IMR-90 (cell line): ENCODE measurements around the gene ZNF862. TPM values are rescaled to one million over a fixed set of nuclear protein-coding genes. Genes with fewer than 3 reads are reported as not detected.

Experiments used
- ATAC-seq: fragments of 200-7000 bp; cut with Tn5 transposase; 2 replicates; pipeline ENCODE4 v1.9.1; 2020; ENCODE audit warnings: low read depth, mild to moderate bottlenecking, moderate library complexity
- BruUV-seq: library from RNA; stranded (reverse); fragments of 400-500 nt; replicated peaks from 2 replicates; lab custom pipeline; 2021; lab: Mats Ljungman, UMichigan
- CTCF ChIA-PET: fragments of 300-600 bp; formaldehyde crosslinking; extraction: SDS; loops from one replicate; lab custom pipeline; 2021; ENCODE audit warnings: antibody characterized with exemption; lab: Yijun Ruan, JAX
- POLR2A ChIA-PET: fragments of 300-600 bp; sonication (Branson Sonifier 250); formaldehyde crosslinking; loops from one replicate; lab custom pipeline; 2022; ENCODE audit warnings: antibody characterized with exemption; ENCODE audit not compliant: unreplicated experiment; lab: Charles Lee
- DNase-seq: peaks from one replicate; pipeline ENCODE4 v3.0.0; 2013
- H2AFZ ChIP-seq: replicated peaks from 2 replicates; pipeline ENCODE3; 2013; ENCODE audit warnings: low read length, mild to moderate bottlenecking; ENCODE audit not compliant: poor library complexity
- H2AK5ac ChIP-seq: 2 replicates; pipeline ENCODE4 v1.6.1; 2013; ENCODE audit warnings: low read depth, low read length, inconsistent platforms
- H2AK9ac ChIP-seq: replicated peaks from 2 replicates; pipeline ENCODE3; 2013; ENCODE audit warnings: mild to moderate bottlenecking, low read depth, low read length, moderate library complexity; ENCODE audit not compliant: poor library complexity
- H2BK120ac ChIP-seq: 2 replicates; pipeline ENCODE4 v1.6.1; 2013; ENCODE audit warnings: low read depth, low read length, inconsistent platforms
- H2BK15ac ChIP-seq: 3 replicates; pipeline ENCODE4 v1.6.1; 2013; ENCODE audit warnings: low read depth, low read length, inconsistent platforms
- H2BK20ac ChIP-seq: 2 replicates; pipeline ENCODE4 v1.6.1; 2013; ENCODE audit warnings: low read depth, mild to moderate bottlenecking, inconsistent platforms, low read length, moderate library complexity
- H2BK5ac ChIP-seq: 2 replicates; pipeline ENCODE4 v1.6.1; 2013; ENCODE audit warnings: mild to moderate bottlenecking, low read depth, low read length, inconsistent platforms; ENCODE audit not compliant: poor library complexity, severe bottlenecking
- H3K14ac ChIP-seq: replicated peaks from 2 replicates; pipeline ENCODE4 v1.6.1; 2013; ENCODE audit warnings: low read depth, low read length, inconsistent platforms
- H3K18ac ChIP-seq: 2 replicates; pipeline ENCODE4 v1.6.1; 2013; ENCODE audit warnings: low read depth, low read length, control low read depth
- H3K23ac ChIP-seq: 2 replicates; pipeline ENCODE4 v1.6.1; 2013; ENCODE audit warnings: low read depth, low read length, inconsistent platforms
- H3K27ac ChIP-seq: 2 replicates; pipeline ENCODE4 v1.5.1; 2013; ENCODE audit warnings: mild to moderate bottlenecking, control low read depth, low read length; ENCODE audit not compliant: insufficient read depth
- H3K27me3 ChIP-seq: 2 replicates; pipeline ENCODE4 v1.6.1; 2013; ENCODE audit warnings: low read length; ENCODE audit not compliant: control insufficient read depth, insufficient read depth
- H3K36me3 ChIP-seq: 2 replicates; pipeline ENCODE4 v1.6.1; 2013; ENCODE audit warnings: low read length, mixed read lengths; ENCODE audit not compliant: control insufficient read depth, insufficient read depth
- H3K4ac ChIP-seq: 2 replicates; pipeline ENCODE4 v1.6.1; 2013; ENCODE audit warnings: low read depth, low read length, inconsistent platforms
- H3K4me1 ChIP-seq: 2 replicates; pipeline ENCODE4 v1.6.1; 2013; ENCODE audit warnings: low read length, mixed read lengths; ENCODE audit not compliant: control insufficient read depth, insufficient read depth
- H3K4me2 ChIP-seq: 2 replicates; pipeline ENCODE4 v1.6.1; 2013; ENCODE audit warnings: low read depth, mild to moderate bottlenecking, control low read depth, low read length, moderate library complexity
- H3K4me3 ChIP-seq: 2 replicates; pipeline ENCODE4 v1.5.1; 2013; ENCODE audit warnings: low read depth, mild to moderate bottlenecking, control low read depth, low read length, moderate library complexity; ENCODE audit not compliant: insufficient read depth
- H3K56ac ChIP-seq: 2 replicates; pipeline ENCODE4 v1.6.1; 2013; ENCODE audit warnings: low read length, inconsistent platforms; ENCODE audit not compliant: insufficient read depth; ENCODE audit errors: extremely low read depth
- H3K79me1 ChIP-seq, 2 experiments: 2 replicates each; pipeline ENCODE4 v1.6.1; 2013; ENCODE audit warnings: low read length in 2 of 2, inconsistent platforms in 1 of 2, low read depth in 1 of 2
- H3K9ac ChIP-seq: 2 replicates; pipeline ENCODE4 v1.6.1; 2013; ENCODE audit warnings: low read depth, low read length, control low read depth
- H3K9me1 ChIP-seq: 2 replicates; pipeline ENCODE4 v1.6.1; 2013; ENCODE audit warnings: low read length, inconsistent platforms; ENCODE audit not compliant: insufficient read depth
- H3K9me3 ChIP-seq: 2 replicates; pipeline ENCODE4 v1.6.1; 2013; ENCODE audit warnings: low read length; ENCODE audit not compliant: control insufficient read depth, insufficient read depth
- H4K20me1 ChIP-seq: 2 replicates; pipeline ENCODE4 v1.6.1; 2013; ENCODE audit warnings: low read length, inconsistent platforms; ENCODE audit not compliant: insufficient read depth
- H4K5ac ChIP-seq: 2 replicates; pipeline ENCODE4 v1.6.1; 2013; ENCODE audit warnings: mild to moderate bottlenecking, low read depth, low read length, control low read depth
- H4K8ac ChIP-seq, 2 experiments: 2 replicates each; pipeline ENCODE4 v1.6.1; 2013; ENCODE audit warnings: low read depth in 2 of 2, low read length in 2 of 2, control low read depth in 1 of 2, inconsistent platforms in 1 of 2
- H4K91ac ChIP-seq: 2 replicates; pipeline ENCODE4 v1.6.1; 2013; ENCODE audit warnings: low read depth, low read length, inconsistent platforms; ENCODE audit not compliant: insufficient read depth
- CEBPB ChIP-seq: IDR thresholded peaks from 2 replicates; pipeline ENCODE4 v1.6.1; 2012; ENCODE audit warnings: low read depth, low read length, improper control_type of control experiment
- FOS ChIP-seq: fragments of 150-350 bp; IDR thresholded peaks from 2 replicates; pipeline ENCODE4 v1.6.1; 2016; ENCODE audit warnings: low read depth, low read length
- MAFK ChIP-seq: IDR thresholded peaks from 2 replicates; pipeline ENCODE4 v1.6.1; 2012; ENCODE audit warnings: low read depth, low read length, improper control_type of control experiment
- MAZ ChIP-seq: IDR thresholded peaks from 2 replicates; pipeline ENCODE4 v1.6.1; 2012; ENCODE audit warnings: low read depth, mild to moderate bottlenecking, low read length, improper control_type of control experiment, moderate library complexity, borderline replicate concordance
- MXI1 ChIP-seq: IDR thresholded peaks from 2 replicates; pipeline ENCODE4 v1.6.1; 2012; ENCODE audit warnings: low read depth, mild to moderate bottlenecking, low read length, moderate library complexity, borderline replicate concordance
- NFE2L2 ChIP-seq: fragments of 150-350 bp; IDR thresholded peaks from 2 replicates; pipeline ENCODE4 v1.6.1; 2016; ENCODE audit warnings: low read depth, mild to moderate bottlenecking, low read length
- POLR2A ChIP-seq: IDR thresholded peaks from 2 replicates; pipeline ENCODE4 v1.6.1; 2012; ENCODE audit warnings: mild to moderate bottlenecking, low read depth, low read length
- RAD21 ChIP-seq: IDR thresholded peaks from 2 replicates; pipeline ENCODE4 v1.6.1; 2012; ENCODE audit warnings: low read length, improper control_type of control experiment
- RFX5 ChIP-seq: IDR thresholded peaks from 2 replicates; pipeline ENCODE4 v1.8.0; 2012; ENCODE audit warnings: low read depth, mild to moderate bottlenecking, low read length, moderate library complexity
- WGBS, 2 experiments: methylation state at CpG; one replicate each; pipeline versions ENCODE4 v1.1.5 to v1.1.7; 2013; ENCODE audit warnings: missing lambda C conversion rate in 2 of 2; ENCODE audit not compliant: insufficient read length in 1 of 2; ENCODE audit errors: extremely low coverage in 2 of 2; 5-methylcytosine and 5-hydroxymethylcytosine counted together
- dilution Hi-C: fragments of 300-500 bp; cut with HindIII; formaldehyde crosslinking; loops from one replicate; pipeline ENCODE4 v1.14.3; 2018; ENCODE audit warnings: low sequenced_read_pairs; ENCODE audit not compliant: unreplicated experiment
- in situ Hi-C: fragments of 300-500 bp; cut with MboI; formaldehyde crosslinking; loops from 3 replicates; pipeline ENCODE4 v1.14.3; 2019; ENCODE audit warnings: low sequenced_read_pairs, inconsistent platforms, mixed read lengths
- intact Hi-C: fragments of 100-400 bp; cut with micrococcal nuclease; formaldehyde crosslinking; loops from 2 replicates; pipeline ENCODE4 v1.10.0; 2022
- polyA plus RNA-seq, 3 experiments: library from polyadenylated mRNA; depleted of rRNA; stranded (reverse); fragments of >200 nt; gene quantifications; 2 replicates each; pipeline ENCODE4 v1.2.3, GENCODE V29; 2012; ENCODE audit warnings: low replicate concordance in 1 of 3
- total RNA-seq: library from RNA; depleted of rRNA; stranded (reverse); fragments of >200 nt; gene quantifications from 2 replicates; pipeline ENCODE4 v1.2.3, GENCODE V29; 2012
- TF ChIP-seq, protein P1 (sequence below): fragments of 150-350 bp; IDR thresholded peaks from 2 replicates; pipeline ENCODE4 v1.6.1; 2017; ENCODE audit warnings: mild to moderate bottlenecking, antibody characterized with exemption, low read length, low read depth
- TF ChIP-seq, protein P2 (sequence below): conservative IDR thresholded peaks from 2 replicates; pipeline ENCODE4 v1.5.1; 2012; ENCODE audit warnings: mild to moderate bottlenecking, low read depth, low read length, improper control_type of control experiment

ZNF862 gene
- total and polyA plus RNA-seq, 2 of the 4 experiments (the other 2 are of a cell fraction): 5.9 to 10.8 TPM

DNA sequence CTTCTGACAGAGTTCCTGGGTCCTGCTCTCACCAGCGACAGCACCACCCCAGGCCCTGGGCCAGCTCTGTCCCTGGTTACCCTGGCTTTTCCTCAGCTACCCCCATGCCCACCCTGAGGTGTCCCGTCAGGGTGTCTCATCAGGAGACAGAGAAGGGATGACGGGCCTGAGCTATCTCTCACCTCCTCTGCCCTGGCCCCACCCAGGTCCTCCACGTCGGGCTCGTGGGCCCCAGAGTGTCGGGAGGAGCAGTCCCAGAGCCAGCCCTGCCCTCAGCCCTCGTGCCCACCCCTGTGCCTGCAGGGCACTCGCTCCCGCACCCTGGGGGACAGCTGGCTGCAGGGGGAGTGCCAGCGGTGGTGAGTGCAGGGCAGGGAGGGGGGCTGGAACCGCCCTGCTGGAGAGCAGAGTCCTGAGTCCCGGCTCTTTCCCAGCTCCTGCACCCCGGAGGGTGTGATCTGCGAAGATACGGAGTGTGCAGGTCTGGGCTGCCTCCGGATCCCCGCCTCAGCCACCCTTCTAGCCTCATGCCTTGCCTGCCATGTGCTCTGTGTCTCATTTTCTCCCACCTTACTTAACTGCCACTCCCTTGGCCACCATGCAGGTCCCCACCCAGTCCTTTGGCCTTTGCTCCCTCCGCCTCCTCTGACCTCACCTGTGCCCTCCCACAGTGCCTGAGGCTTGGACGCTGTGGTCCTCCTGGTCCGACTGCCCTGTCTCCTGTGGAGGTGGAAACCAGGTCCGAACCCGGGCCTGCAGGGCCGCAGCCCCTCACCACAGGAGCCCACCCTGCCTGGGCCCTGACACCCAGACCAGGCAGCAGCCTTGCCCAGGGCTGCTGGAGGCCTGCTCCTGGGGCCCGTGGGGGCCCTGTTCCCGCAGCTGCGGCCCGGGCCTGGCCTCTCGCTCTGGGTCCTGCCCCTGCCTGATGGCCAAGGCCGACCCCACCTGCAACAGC, 16.7 kb upstream of the ZNF862 start (continued):
- TF ChIP-seq, protein P1, sequence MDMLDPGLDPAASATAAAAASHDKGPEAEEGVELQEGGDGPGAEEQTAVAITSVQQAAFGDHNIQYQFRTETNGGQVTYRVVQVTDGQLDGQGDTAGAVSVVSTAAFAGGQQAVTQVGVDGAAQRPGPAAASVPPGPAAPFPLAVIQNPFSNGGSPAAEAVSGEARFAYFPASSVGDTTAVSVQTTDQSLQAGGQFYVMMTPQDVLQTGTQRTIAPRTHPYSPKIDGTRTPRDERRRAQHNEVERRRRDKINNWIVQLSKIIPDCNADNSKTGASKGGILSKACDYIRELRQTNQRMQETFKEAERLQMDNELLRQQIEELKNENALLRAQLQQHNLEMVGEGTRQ: no peak

DNA sequence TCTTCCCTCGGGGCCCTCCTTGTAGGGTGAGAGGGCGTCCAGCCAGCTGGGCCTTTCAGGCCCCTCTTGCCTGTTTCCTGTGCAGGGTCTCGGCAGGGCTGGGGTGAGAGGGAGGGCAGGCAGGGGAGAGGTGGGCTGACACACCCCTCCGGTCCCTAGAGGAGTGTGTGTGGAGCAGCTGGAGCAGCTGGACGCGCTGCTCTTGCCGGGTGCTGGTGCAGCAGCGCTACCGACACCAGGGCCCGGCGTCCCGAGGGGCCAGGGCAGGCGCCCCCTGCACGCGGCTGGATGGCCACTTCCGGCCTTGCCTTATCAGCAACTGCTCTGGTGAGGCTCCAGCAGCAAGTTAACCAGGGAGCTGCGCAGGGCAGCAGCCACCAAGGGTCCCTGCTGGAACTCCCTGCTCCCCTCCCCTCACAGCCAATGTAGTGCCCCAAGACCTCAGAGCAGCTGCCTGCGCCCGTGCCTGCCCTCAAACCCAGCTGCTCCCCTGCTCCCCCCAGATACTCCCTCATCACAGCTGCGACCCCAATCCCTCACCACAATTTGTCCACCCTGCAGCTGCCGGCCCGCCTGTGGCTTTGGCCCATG, 15.7 kb upstream of the ZNF862 start:
- Histone ChIP-seq H2BK20ac (no peak overlapping the region), H3K23ac (no peak overlapping the region), H4K91ac (no peak overlapping the region), H3K56ac (no peak overlapping the region), H3K9me3 (no peaks in the 10 kb centered on the region), H2AK5ac (no peak overlapping the region), H2BK120ac (no peak overlapping the region), H3K79me1 (no peaks in the 10 kb centered on the region), H4K8ac (no peak overlapping the region), H2BK15ac (no peak overlapping the region), H3K9me1 (no peaks in the 10 kb centered on the region), H3K18ac (no peak overlapping the region), H4K5ac (no peak overlapping the region), H3K4me3 (no peak overlapping the region), H4K20me1 (no peaks in the 10 kb centered on the region), H3K14ac (no peak overlapping the region), H3K27ac (no peak overlapping the region), H2AK9ac (no peak overlapping the region), H2BK5ac (no peak overlapping the region), H3K4me1 (no peaks in the 10 kb centered on the region), H3K9ac (no peak overlapping the region), H3K4ac (no peak overlapping the region), H3K36me3 (no peaks in the 10 kb centered on the region), H2AFZ (no peak overlapping the region), H3K27me3 (peaks cover 13% of the 10 kb centered on the region; the same call in 1 of the 2 replicates), H3K4me2 (no peak overlapping the region)
- ChIA-PET CTCF (no interaction called here), POLR2A (no interaction called here)
- BruUV-seq: no TSS peak
- WGBS, 2 experiments: 33% methylated on average over 3 of the region's 22 CpGs; no CpG with 5 or more reads in 1 of the 2 experiments
- in situ Hi-C loops (no loop called here), dilution Hi-C loops (no loop called here), intact Hi-C loops (no loop called here)
- DNase-seq (no peak), ATAC-seq (no peak)
- no peak for TF ChIP-seq POLR2A
- TF ChIP-seq NFE2L2: no peak
- TF ChIP-seq MXI1: no peak
- TF ChIP-seq RFX5: no peak
- TF ChIP-seq MAZ: no peak
- TF ChIP-seq, protein P2, sequence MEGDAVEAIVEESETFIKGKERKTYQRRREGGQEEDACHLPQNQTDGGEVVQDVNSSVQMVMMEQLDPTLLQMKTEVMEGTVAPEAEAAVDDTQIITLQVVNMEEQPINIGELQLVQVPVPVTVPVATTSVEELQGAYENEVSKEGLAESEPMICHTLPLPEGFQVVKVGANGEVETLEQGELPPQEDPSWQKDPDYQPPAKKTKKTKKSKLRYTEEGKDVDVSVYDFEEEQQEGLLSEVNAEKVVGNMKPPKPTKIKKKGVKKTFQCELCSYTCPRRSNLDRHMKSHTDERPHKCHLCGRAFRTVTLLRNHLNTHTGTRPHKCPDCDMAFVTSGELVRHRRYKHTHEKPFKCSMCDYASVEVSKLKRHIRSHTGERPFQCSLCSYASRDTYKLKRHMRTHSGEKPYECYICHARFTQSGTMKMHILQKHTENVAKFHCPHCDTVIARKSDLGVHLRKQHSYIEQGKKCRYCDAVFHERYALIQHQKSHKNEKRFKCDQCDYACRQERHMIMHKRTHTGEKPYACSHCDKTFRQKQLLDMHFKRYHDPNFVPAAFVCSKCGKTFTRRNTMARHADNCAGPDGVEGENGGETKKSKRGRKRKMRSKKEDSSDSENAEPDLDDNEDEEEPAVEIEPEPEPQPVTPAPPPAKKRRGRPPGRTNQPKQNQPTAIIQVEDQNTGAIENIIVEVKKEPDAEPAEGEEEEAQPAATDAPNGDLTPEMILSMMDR: no peak
- TF ChIP-seq FOS: no peak
- TF ChIP-seq MAFK: no peak
- TF ChIP-seq, protein P1: no peak
- no peak for TF ChIP-seq CEBPB
- TF ChIP-seq RAD21: no peak
